ENCODE measurements around the gene CACNA1F.

- TF ChIP-seq SIN3A (IDR thresholded peaks at IDR 0.05; ENCODE audit: borderline replicate concordance, insufficient read depth, low read depth, low read length) = no peak
- TF ChIP-seq CTCF (IDR thresholded peaks at IDR 0.05) = no peak
Observed at GRCh38 chrX:49205443-49205842, 27.7 kb downstream of the CACNA1F start.
